Aorta (tissue), 4 donors: ENCODE data around the gene NCOA1. TPM values are rescaled to one million over a fixed set of nuclear protein-coding genes. Genes with fewer than 3 reads are reported as not detected.

Experiments used
- polyA plus RNA-seq, 2 donors: library from polyadenylated mRNA; stranded (reverse); fragments of 200-250 nt; gene quantifications; one replicate each; pipeline ENCODE4 v1.2.3, GENCODE V29; 2013
- total RNA-seq, 2 donors: library from RNA; stranded (reverse); fragmentation: NEBNext Ultra II Directional; extraction: Animal tissue kit (Norgen Biotek cat#: 25700); gene quantifications; one replicate each; pipeline ENCODE4 v1.2.1, GENCODE V29; 2021
- donor health status: healthy with polysubstance abuse.
- donor health status: Bipolar disorder and iron deficiency.
- donor health status: DM: no; HTN: no; CAD: no.
- donor health status: DM: yes; HTN: yes; CAD: no.

Gene NCOA1
- total and polyA plus RNA-seq, 4 donors: 6.5 to 68.1 (median 26.7) TPM

Other genes with a start within 250 kb of the NCOA1 start
- gene ITSN2, start 130.7 kb upstream of the NCOA1 start, total RNA-seq: 10 to 100 TPM; 61.1 to 87.0 TPM
- gene ITSN2, start 130.7 kb upstream of the NCOA1 start, polyA plus RNA-seq: 10 to 100 TPM; 20.5 to 26.7 TPM